Immature natural killer cell (primary cell): ENCODE measurements around the gene ABCA8. TPM values are rescaled to one million over a fixed set of nuclear protein-coding genes. Genes with fewer than 3 reads are reported as not detected.
"Not testable (repeated sequence)": the region's sequence is repeated elsewhere in the genome, so short reads cannot be mapped to it uniquely, and the experiment has no call there.

Experiments
- DNase-seq, 3 donors: peaks; one replicate each; pipeline ENCODE4 v3.0.0; 2022; ENCODE audit warnings: mixed read lengths in 1 of 3
- H3K27ac Mint-ChIP-seq, 6 donors: one replicate each; pipeline ENCODE4 v1.8.0; 2020; ENCODE audit warnings: mixed read lengths in 6 of 6, mild to moderate bottlenecking in 5 of 6, inconsistent platforms in 4 of 6, moderate library complexity in 3 of 6
- H3K27me3 Mint-ChIP-seq, 3 donors: one replicate each; pipeline ENCODE4 v1.8.0; 2020 to 2021; ENCODE audit warnings: low read depth in 3 of 3, mild to moderate bottlenecking in 3 of 3, mixed read lengths in 3 of 3, moderate library complexity in 3 of 3, inconsistent platforms in 1 of 3
- H3K36me3 Mint-ChIP-seq, 3 donors: one replicate each; pipeline ENCODE4 v1.8.0; 2020; ENCODE audit warnings: mixed read lengths in 3 of 3, inconsistent platforms in 2 of 3, mild to moderate bottlenecking in 2 of 3
- H3K4me1 Mint-ChIP-seq, 2 donors: one replicate each; pipeline ENCODE4 v1.8.0; 2020; ENCODE audit warnings: inconsistent platforms in 2 of 2, mild to moderate bottlenecking in 2 of 2, mixed read lengths in 2 of 2, moderate library complexity in 1 of 2
- H3K4me3 Mint-ChIP-seq, 5 donors: one replicate each; pipeline ENCODE4 v1.8.0; 2020; ENCODE audit warnings: mild to moderate bottlenecking in 5 of 5, mixed read lengths in 5 of 5, inconsistent platforms in 3 of 5, moderate library complexity in 3 of 5
- H3K9me3 Mint-ChIP-seq, 6 donors: one replicate each; pipeline ENCODE4 v1.8.0; 2020; ENCODE audit warnings: mild to moderate bottlenecking in 6 of 6, mixed read lengths in 6 of 6, inconsistent platforms in 4 of 6, moderate library complexity in 3 of 6
- polyA plus RNA-seq, 3 donors: library from polyadenylated mRNA; unstranded; fragments of 300-500 nt; fragmentation: Illumina TruSeq; gene quantifications; one replicate each; pipeline ENCODE4 v1.2.3, GENCODE V29; 2021

The ABCA8 gene
- polyA plus RNA-seq, 3 donors from 2014 or later: not detected

- no peaks in the 10 kb centered on the region for H3K36me3 Mint-ChIP-seq
- H3K4me3 Mint-ChIP-seq: no peak overlapping the region
- H3K4me1 Mint-ChIP-seq: no peaks in the 10 kb centered on the region
- peaks cover 0 to 5% (median 2%) of the 10 kb centered on the region in 3 donors for H3K27me3 Mint-ChIP-seq
- no peak for DNase-seq
- no peaks in the 10 kb centered on the region for H3K9me3 Mint-ChIP-seq
- H3K27ac Mint-ChIP-seq: no peak overlapping the region
Observed at GRCh38 chr17:68957944-68958343, 2.8 kb upstream of the ABCA8 start.

- Mint-ChIP-seq H3K4me3 (no peak overlapping the region), H3K36me3 (no peaks in the 10 kb centered on the region), H3K27ac (no peak overlapping the region), H3K4me1 (no peaks in the 10 kb centered on the region), H3K9me3 (no peaks in the 10 kb centered on the region), H3K27me3 (peaks cover 2 to 4% (median 2%) of the 10 kb centered on the region in 3 donors)
- DNase-seq: no peak
Observed at GRCh38 chr17:68954146-68954896, 871 bp downstream of the ABCA8 start.

DNA sequence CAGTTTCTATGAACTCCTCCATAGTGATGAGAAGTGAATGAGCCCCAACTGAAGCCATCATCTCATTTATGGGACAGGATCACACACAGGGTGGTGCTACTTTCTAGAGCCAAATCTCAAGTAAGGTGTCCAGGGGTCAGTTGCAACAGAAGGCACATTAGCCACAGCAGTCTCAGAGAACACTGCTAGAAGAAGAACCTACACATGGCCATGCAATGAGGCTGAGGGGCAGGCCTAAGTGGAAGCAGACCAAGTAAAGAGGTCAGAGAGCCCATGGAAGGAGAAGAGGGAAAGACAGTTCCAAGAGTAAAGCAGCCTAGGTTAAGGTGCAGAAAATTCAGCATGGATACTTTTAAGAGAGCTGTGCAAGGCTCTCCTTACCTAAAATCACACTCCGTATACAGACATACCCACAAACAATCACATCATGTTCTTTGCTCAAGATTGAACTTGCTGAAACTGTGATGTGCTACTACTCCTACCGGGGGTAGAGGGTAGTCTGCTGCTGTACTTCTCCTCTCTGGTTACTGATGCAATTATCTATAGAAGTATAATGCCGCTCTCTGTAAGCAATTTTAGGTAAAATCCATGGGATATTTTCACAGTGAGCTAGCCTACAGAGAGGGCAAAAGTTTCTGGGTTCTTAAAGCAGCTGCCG lies 1.7 kb downstream of the ABCA8 start:
- Mint-ChIP-seq H3K27me3 (peaks cover 2 to 4% (median 4%) of the 10 kb centered on the region in 3 donors), H3K27ac (no peak overlapping the region), H3K36me3 (no peaks in the 10 kb centered on the region), H3K9me3 (no peaks in the 10 kb centered on the region), H3K4me3 (no peak overlapping the region), H3K4me1 (no peaks in the 10 kb centered on the region)
- DNase-seq: no peak

DNA sequence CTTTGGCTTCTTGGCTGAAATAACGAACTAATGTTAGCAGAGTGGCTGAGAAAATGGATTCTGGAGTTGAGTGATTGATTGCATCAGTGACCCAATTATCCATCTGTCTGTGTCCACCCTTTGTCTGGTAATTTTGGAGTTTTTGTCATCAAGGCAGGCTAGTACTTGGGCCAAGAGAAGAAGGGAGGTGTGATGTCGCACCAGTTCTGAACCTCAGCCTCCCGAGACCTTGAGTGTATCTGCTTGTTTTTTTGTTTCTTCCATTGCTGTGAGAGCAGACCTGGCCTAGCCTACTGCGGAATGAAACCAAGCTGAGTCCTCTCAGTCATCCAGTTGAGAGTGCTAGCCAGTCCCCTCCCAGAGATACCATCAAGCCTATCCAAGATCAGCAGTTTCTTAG lies 4.5 kb downstream of the ABCA8 start:
- Mint-ChIP-seq H3K27me3 (peaks cover 2 to 6% (median 4%) of the 10 kb centered on the region in 3 donors), H3K36me3 (no peaks in the 10 kb centered on the region), H3K27ac (no peak overlapping the region), H3K4me1 (no peaks in the 10 kb centered on the region), H3K9me3 (no peaks in the 10 kb centered on the region), H3K4me3 (no peak overlapping the region)
- no peak for DNase-seq

DNA sequence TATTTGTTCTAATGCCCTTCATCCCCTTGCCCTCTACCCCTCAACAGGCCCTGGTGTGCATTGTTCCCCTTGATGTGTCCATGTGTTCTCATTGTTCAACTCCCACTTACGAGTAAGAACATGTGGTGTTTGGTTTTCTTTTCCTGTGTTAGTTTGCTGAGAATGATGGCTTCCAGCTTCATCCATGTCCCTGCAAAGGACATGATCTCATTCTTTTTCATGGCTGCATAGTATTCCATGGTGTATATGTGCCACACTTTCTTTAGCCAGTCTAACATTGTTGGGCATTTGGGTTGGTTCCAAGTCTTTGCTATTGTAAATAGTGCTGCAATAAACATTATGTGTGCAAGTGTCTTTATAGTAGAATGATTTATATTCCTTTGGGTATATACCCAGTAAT lies 7.3 kb downstream of the ABCA8 start:
- H3K4me3 Mint-ChIP-seq, H3K9me3 Mint-ChIP-seq, H3K27ac Mint-ChIP-seq, H3K4me1 Mint-ChIP-seq, H3K27me3 Mint-ChIP-seq, H3K36me3 Mint-ChIP-seq, DNase-seq: not testable (repeated sequence)

DNA sequence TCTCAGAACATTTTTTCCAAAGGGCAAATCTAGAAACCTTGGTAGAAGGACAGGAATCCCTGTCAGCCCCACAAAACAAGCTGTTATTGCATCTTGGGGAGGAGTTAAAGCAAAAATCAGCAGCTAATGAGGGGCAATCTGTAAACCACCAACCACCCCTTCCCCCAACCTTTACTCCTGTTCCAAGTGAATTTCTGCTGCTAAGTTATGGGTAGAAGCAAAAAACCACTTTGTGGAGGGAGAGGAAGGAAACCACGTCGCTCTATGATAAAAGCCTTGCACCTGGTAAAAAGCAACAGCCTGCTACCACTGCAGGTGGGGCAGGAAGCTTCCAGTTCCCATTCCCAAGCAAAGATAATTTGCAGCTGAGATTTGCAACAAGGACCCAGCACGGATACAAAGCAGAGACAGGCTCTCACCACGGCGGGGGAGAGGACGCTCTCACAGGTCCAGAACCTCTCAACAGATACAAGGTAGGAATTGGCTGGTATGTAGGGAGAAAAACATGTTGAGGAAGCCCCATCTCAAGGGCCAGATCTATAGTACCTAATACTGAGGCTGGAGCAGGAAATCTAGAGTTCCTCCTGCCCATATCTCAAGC lies 10.7 kb downstream of the ABCA8 start:
- Mint-ChIP-seq H3K27me3 (peaks cover 2 to 3% (median 2%) of the 10 kb centered on the region in 3 donors), H3K9me3 (peaks cover 0 to 2% (median 0%) of the 10 kb centered on the region in 6 donors), H3K4me1 (no peaks in the 10 kb centered on the region), H3K36me3 (no peaks in the 10 kb centered on the region), H3K27ac (no peak overlapping the region), H3K4me3 (no peak overlapping the region)
- no peak for DNase-seq

DNA sequence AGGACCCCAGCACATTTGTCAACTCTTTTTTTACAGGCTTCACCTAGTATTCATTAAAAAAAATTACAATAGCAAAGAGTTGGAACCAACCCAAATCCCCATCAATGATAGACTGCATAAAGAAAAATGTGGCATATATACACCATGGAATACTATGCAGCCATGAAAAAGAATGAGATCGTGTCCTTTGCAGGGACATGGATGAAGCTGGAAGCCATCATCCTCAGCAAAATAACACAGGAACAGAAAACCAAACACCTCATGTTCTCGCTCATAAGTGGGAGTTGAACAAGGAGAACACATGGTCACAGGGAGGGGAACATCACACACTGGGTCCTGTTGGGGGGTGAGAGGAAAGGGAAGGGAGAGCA lies 11.4 kb downstream of the ABCA8 start:
- DNase-seq, H3K9me3 Mint-ChIP-seq, H3K4me3 Mint-ChIP-seq, H3K36me3 Mint-ChIP-seq, H3K27me3 Mint-ChIP-seq, H3K27ac Mint-ChIP-seq, H3K4me1 Mint-ChIP-seq: not testable (repeated sequence)

- H3K27me3 Mint-ChIP-seq: peaks cover 0 to 5% (median 2%) of the 10 kb centered on the region in 3 donors
- H3K27ac Mint-ChIP-seq: no peak overlapping the region
- peaks cover 0 to 2% (median 0%) of the 10 kb centered on the region in 6 donors for H3K9me3 Mint-ChIP-seq
- no peaks in the 10 kb centered on the region for H3K4me1 Mint-ChIP-seq
- no peak for DNase-seq
- no peak overlapping the region for H3K4me3 Mint-ChIP-seq
- H3K36me3 Mint-ChIP-seq: no peaks in the 10 kb centered on the region
Observed at GRCh38 chr17:68943123-68943811, 11.9 kb downstream of the ABCA8 start.

DNA sequence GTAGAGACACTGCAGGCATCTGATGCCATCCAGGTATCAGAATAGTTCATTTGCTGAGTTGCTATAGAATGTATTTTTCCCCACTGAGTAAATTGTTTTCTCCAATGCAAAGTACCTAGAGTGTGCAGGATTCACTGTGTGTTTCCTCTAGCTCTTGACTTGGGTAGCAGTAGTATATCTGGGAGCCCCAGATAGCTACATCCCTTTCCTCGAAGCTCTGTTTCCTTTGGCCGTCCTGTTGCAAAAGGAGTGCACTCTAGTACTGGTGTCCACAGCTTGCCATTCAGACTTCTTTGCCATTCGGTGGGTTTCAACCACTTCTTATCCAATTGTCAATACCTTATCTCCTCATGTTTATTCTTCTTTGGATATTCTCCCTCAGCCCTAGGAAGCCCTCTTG lies 12.8 kb downstream of the ABCA8 start:
- Mint-ChIP-seq H3K4me1 (no peaks in the 10 kb centered on the region), H3K27me3 (peaks cover 0 to 2% (median 2%) of the 10 kb centered on the region in 3 donors), H3K36me3 (no peaks in the 10 kb centered on the region), H3K27ac (no peak overlapping the region), H3K4me3 (no peak overlapping the region), H3K9me3 (peaks cover 0 to 2% (median 0%) of the 10 kb centered on the region in 6 donors)
- DNase-seq: no peak

GRCh38 chr17:68941761-68942160 lies 13.4 kb downstream of the ABCA8 start:
- H3K4me3 Mint-ChIP-seq: no peak overlapping the region
- H3K27me3 Mint-ChIP-seq: peaks cover 0 to 2% (median 2%) of the 10 kb centered on the region in 3 donors
- no peaks in the 10 kb centered on the region for H3K4me1 Mint-ChIP-seq
- no peak for DNase-seq
- H3K27ac Mint-ChIP-seq: no peak overlapping the region
- peaks cover 0 to 2% (median 0%) of the 10 kb centered on the region in 6 donors for H3K9me3 Mint-ChIP-seq
- no peaks in the 10 kb centered on the region for H3K36me3 Mint-ChIP-seq

DNA sequence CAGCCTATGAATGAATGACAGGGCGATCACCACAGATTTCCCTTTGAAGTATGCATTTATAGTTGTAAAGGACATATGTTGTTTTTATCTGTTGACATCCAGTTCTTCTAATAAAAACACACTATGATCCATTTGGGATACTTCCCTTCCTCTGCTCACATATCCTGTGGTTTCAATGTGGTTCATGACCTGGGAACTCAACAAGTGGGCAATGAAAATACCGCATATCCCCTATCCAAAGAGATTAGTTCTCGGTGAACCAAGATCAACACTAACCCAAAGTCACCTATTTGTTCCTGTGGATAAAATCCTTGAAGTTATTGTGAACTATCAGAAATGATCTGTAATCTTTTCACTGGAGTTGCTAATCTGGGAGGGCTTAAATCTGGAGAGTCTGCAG lies 16.0 kb downstream of the ABCA8 start:
- no peaks in the 10 kb centered on the region for H3K9me3 Mint-ChIP-seq
- H3K4me3 Mint-ChIP-seq: no peak overlapping the region
- H3K27ac Mint-ChIP-seq: no peak overlapping the region
- H3K36me3 Mint-ChIP-seq: no peaks in the 10 kb centered on the region
- peaks cover 0 to 4% (median 2%) of the 10 kb centered on the region in 3 donors for H3K27me3 Mint-ChIP-seq
- H3K4me1 Mint-ChIP-seq: no peaks in the 10 kb centered on the region
- DNase-seq: no peak

DNA sequence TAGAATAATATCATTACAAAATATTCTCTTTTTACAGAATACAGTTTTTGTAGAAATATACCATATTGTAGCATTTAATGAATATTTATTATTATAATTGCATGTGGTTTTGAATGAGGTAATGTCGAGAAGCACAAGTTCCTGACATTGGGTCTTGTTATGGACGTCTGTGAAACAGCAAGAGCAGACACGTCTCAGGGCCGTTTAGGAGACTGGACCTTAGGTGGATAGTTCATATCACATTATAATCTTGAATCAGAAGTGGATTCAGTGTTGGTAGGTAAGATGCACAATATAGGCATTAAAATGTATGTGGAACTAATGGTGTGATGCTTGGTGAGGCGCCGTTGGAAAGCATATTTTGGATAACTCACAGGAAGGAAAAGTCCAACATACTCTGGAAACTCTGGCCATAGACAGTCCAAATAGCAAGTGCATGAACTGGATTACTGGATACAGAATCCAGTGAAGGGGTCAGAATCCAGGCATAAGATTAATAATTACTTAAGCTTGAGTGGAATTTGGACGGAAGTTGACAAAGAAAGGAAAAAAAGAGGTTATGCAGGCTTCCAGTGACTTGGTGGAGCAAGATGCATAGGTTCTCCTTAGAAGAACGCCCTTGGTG lies 17.2 kb downstream of the ABCA8 start:
- no peaks in the 10 kb centered on the region for H3K9me3 Mint-ChIP-seq
- DNase-seq: no peak
- peaks cover 0 to 2% (median 2%) of the 10 kb centered on the region in 3 donors for H3K27me3 Mint-ChIP-seq
- H3K4me3 Mint-ChIP-seq: no peak overlapping the region
- H3K4me1 Mint-ChIP-seq: no peaks in the 10 kb centered on the region
- H3K27ac Mint-ChIP-seq: no peak overlapping the region
- H3K36me3 Mint-ChIP-seq: no peaks in the 10 kb centered on the region

GRCh38 chr17:68927516-68927915 lies 27.7 kb downstream of the ABCA8 start:
- Mint-ChIP-seq H3K27ac (no peak overlapping the region), H3K36me3 (no peaks in the 10 kb centered on the region), H3K4me1 (no peaks in the 10 kb centered on the region), H3K9me3 (no peaks in the 10 kb centered on the region), H3K27me3 (peaks cover 0 to 3% (median 1%) of the 10 kb centered on the region in 3 donors), H3K4me3 (no peak overlapping the region)
- no peak for DNase-seq
